H1 (cell line): Measurements from ENCODE around the gene DPF3. TPM values are rescaled to one million over a fixed set of nuclear protein-coding genes. Genes with fewer than 3 reads are reported as not detected.

Source experiments
- JUND ChIP-seq: IDR thresholded peaks from 2 replicates; pipeline ENCODE4 v1.6.1; 2011; ENCODE audit warnings: mild to moderate bottlenecking, improper control_type of control experiment, low read length
- POLR2AphosphoS5 ChIP-seq: IDR thresholded peaks from 2 replicates; pipeline ENCODE4 v1.6.1; 2011; ENCODE audit warnings: low read depth, low read length
- RXRA ChIP-seq: IDR thresholded peaks from 2 replicates; pipeline ENCODE4 v1.6.1; 2011; ENCODE audit warnings: low read depth, mild to moderate bottlenecking, low read length, moderate library complexity; ENCODE audit not compliant: insufficient read depth
- polyA plus RNA-seq, 7 experiments: library from polyadenylated mRNA; depleted of rRNA in 3 of 7; stranded (reverse) in 5 of 7; unstranded in 2 of 7; fragments of >200 nt in 5 of 7; fragments of 200-250 nt in 2 of 7; gene quantifications; 1 replicate in 5 of 7; 2 replicates in 1 of 7; 4 replicates in 1 of 7; pipeline versions ENCODE4 v1.2.1 to v1.2.3, GENCODE V29; 2011 to 2013; ENCODE audit warnings: missing spikeins in 2 of 7, mixed read lengths in 2 of 7
- total RNA-seq: library from RNA; stranded (reverse); fragmentation: NEBNext Ultra II Directional; extraction: Animal tissue kit (Norgen Biotek cat#: 25700); gene quantifications from 2 replicates; pipeline ENCODE4 v1.2.1, GENCODE V29; 2021

The DPF3 gene
- total and polyA plus RNA-seq, 2 of the 8 experiments (the other 6 are each of a cell fraction or from before 2014, with no cell fraction given), result 0.19 TPM; not detected in 1

DNA sequence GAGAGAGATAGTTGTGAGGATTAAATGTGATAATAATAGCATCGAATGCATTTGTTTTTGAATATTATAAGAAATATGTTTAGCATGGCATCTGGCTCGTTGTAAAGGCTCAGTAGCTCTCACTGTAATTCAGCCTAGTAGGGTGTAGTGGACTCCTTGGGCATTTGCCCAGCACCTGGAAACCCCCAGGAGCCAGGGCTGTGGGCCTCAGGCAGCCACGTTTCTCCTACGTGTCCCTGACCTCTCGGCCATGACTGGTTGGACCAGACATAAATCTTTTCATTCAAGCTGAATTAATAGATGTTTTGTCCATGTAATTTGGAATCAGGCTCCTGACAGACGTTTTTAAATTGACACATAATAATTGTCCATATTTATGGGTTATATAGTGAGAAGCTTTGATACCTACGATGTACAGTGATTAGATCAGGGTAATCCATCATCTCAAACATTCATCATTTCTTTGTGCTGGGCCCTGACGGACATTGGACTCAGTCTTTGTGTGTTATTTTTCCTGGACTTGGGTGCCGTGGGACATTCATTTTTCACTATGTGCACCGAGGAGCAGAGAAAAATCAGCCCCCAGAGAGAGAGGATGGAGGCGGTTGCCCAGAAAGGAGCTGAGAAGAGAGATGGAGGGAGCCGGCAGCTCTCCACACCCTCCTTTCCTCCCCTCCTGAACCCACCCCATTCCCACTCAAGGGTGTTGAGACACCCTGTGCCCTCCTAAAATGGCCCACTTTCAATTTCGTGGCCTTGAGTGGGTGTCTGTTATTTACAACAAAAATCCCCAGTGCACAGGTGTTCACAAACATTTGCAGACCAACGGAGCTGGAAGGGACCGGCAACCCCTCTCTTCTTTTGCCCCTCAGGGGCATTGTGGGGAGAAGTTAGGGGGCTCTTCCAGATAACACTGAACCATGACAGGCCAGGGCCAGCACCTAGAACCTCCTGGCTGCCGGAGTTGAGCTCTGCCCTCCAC lies 296.4 kb downstream of the DPF3 start (continued):
- TF ChIP-seq JUND (no peak), RXRA (no peak), POLR2AphosphoS5 (no peak)
- TF ChIP-seq, all 59 proteins: peak for 0
